Neural cell (in vitro differentiated cells): ENCODE data around the gene PLXDC2. TPM values are rescaled to one million over a fixed set of nuclear protein-coding genes. Genes with fewer than 3 reads are reported as not detected.

Experiments
- H2AFZ ChIP-seq: fragments of 200-600, 300-800 bp; sonication (generic), shearing (Covaris generic); 2 replicates; pipeline ENCODE4 v1.6.0; 2014; ENCODE audit warnings: low read depth, mild to moderate bottlenecking, antibody characterized with exemption, low read length, moderate library complexity
- H3F3A ChIP-seq: fragments of 200-600 bp; shearing (Covaris generic); 2 replicates; pipeline ENCODE4 v1.6.1; 2016; ENCODE audit warnings: mild to moderate bottlenecking, moderate library complexity, mixed read lengths, antibody characterized with exemption, low read length; ENCODE audit not compliant: insufficient read depth, poor library complexity, severe bottlenecking
- H3K27ac ChIP-seq: fragments of 200-600, 300-800 bp; sonication (generic), shearing (Covaris generic); 2 replicates; pipeline ENCODE4 v1.5.1; 2014; ENCODE audit warnings: mild to moderate bottlenecking, low read length, moderate library complexity
- H3K27me3 ChIP-seq: fragments of 300-800, 200-600 bp; sonication (generic), shearing (Covaris generic); 2 replicates; pipeline ENCODE4 v1.6.0; 2014; ENCODE audit warnings: mild to moderate bottlenecking, low read depth, low read length, moderate library complexity; ENCODE audit not compliant: insufficient read depth
- H3K36me3 ChIP-seq: fragments of 300-800, 200-600 bp; sonication (generic), shearing (Covaris generic); 2 replicates; pipeline ENCODE4 v1.5.1; 2014; ENCODE audit warnings: mild to moderate bottlenecking, antibody characterized with exemption, low read length, moderate library complexity; ENCODE audit not compliant: insufficient read depth
- H3K4me2 ChIP-seq: fragments of 300-800, 200-600 bp; sonication (generic), shearing (Covaris generic); 2 replicates; pipeline ENCODE4 v1.6.0; 2014; ENCODE audit warnings: mild to moderate bottlenecking, low read length
- H3K4me3 ChIP-seq: fragments of 300-800, 200-600 bp; sonication (generic), shearing (Covaris generic); 2 replicates; pipeline ENCODE4 v1.5.1; 2014; ENCODE audit warnings: mild to moderate bottlenecking, low read length, moderate library complexity
- H3K79me2 ChIP-seq: fragments of 200-600 bp; shearing (Covaris generic); replicated peaks from 2 replicates; pipeline ENCODE4 v1.6.0; 2014; ENCODE audit warnings: mild to moderate bottlenecking, low read length, moderate library complexity; ENCODE audit not compliant: insufficient read depth
- H3K9ac ChIP-seq: fragments of 300-800, 200-600 bp; sonication (generic), shearing (Covaris generic); 2 replicates; pipeline ENCODE4 v1.6.1; 2016; ENCODE audit warnings: mild to moderate bottlenecking, low read length, mixed read lengths
- H3K9me2 ChIP-seq: fragments of 200-600 bp; shearing (Covaris generic); 2 replicates; pipeline ENCODE4 v1.6.1; 2016; ENCODE audit warnings: mild to moderate bottlenecking, low read length, mixed read lengths; ENCODE audit not compliant: insufficient read depth
- H3K9me3 ChIP-seq: fragments of 200-600, 300-800 bp; sonication (generic), shearing (Covaris generic); 2 replicates; pipeline ENCODE4 v1.6.1; 2016; ENCODE audit warnings: mild to moderate bottlenecking, mixed run types, low read length, moderate library complexity, mixed read lengths
- H4K20me1 ChIP-seq: fragments of 200-600 bp; shearing (Covaris generic); 2 replicates; pipeline ENCODE4 v1.6.1; 2016; ENCODE audit warnings: mild to moderate bottlenecking, mixed run types; ENCODE audit not compliant: insufficient read depth
- CTCF ChIP-seq: fragments of 450-650 bp; IDR thresholded peaks from 2 replicates; pipeline ENCODE4 v1.5.1; 2014; ENCODE audit warnings: antibody characterized with exemption, mild to moderate bottlenecking, moderate library complexity; ENCODE audit not compliant: poor library complexity, severe bottlenecking
- EP300 ChIP-seq: fragments of 450-650 bp; conservative IDR thresholded peaks from 2 replicates; pipeline ENCODE4 v1.6.1; 2014; ENCODE audit warnings: antibody characterized with exemption, mild to moderate bottlenecking, moderate library complexity; ENCODE audit not compliant: poor library complexity, severe bottlenecking
- EZH2 ChIP-seq: fragments of 200-600, 300-800 bp; shearing (Covaris generic), sonication (generic); IDR thresholded peaks from 2 replicates; pipeline ENCODE4 v1.6.1; 2014; ENCODE audit warnings: antibody characterized with exemption, low read length, borderline replicate concordance, mild to moderate bottlenecking; ENCODE audit not compliant: insufficient read depth, poor library complexity, severe bottlenecking
- MXI1 ChIP-seq: fragments of 450-650 bp; conservative IDR thresholded peaks from 2 replicates; pipeline ENCODE4 v1.6.1; 2014; ENCODE audit warnings: antibody characterized with exemption, mild to moderate bottlenecking; ENCODE audit not compliant: poor library complexity, severe bottlenecking
- POLR2AphosphoS5 ChIP-seq: IDR thresholded peaks from 2 replicates; pipeline ENCODE4 v1.6.1; 2012
- RAD21 ChIP-seq: fragments of 450-650 bp; conservative IDR thresholded peaks from 2 replicates; pipeline ENCODE4 v1.6.1; 2014; ENCODE audit warnings: antibody characterized with exemption, mild to moderate bottlenecking, moderate library complexity
- REST ChIP-seq: IDR thresholded peaks from 2 replicates; pipeline ENCODE4 v1.6.1; 2012; ENCODE audit warnings: borderline replicate concordance
- SMC3 ChIP-seq: fragments of 450-650 bp; conservative IDR thresholded peaks from 2 replicates; pipeline ENCODE4 v1.6.1; 2014; ENCODE audit warnings: antibody characterized with exemption, mild to moderate bottlenecking, moderate library complexity; ENCODE audit not compliant: poor library complexity
- TAF1 ChIP-seq: IDR thresholded peaks from 2 replicates; pipeline ENCODE4 v1.6.1; 2012; ENCODE audit warnings: low read depth
- polyA plus RNA-seq: library from polyadenylated mRNA; depleted of rRNA; stranded (reverse); fragments of >200 nt; gene quantifications from 2 replicates; pipeline ENCODE4 v1.2.3, GENCODE V29; 2014

Gene PLXDC2
- polyA plus RNA-seq, 1 donor from 2014 or later = 2.3 TPM

GRCh38 chr10:20228729-20229128, 412.5 kb downstream of the PLXDC2 start:
- H3F3A ChIP-seq = no peaks in the 10 kb centered on the region
- no peak overlapping the region for H3K4me3 ChIP-seq
- no peaks in the 10 kb centered on the region for H3K9me2 ChIP-seq
- H3K36me3 ChIP-seq = no peaks in the 10 kb centered on the region
- no peaks in the 10 kb centered on the region for H3K9me3 ChIP-seq
- H3K27ac ChIP-seq = no peak overlapping the region
- H3K27me3 ChIP-seq = no peaks in the 10 kb centered on the region
- H3K79me2 ChIP-seq = no peaks in the 10 kb centered on the region
- no peak overlapping the region for H3K4me2 ChIP-seq
- TF ChIP-seq MXI1 (no peak), CTCF (no peak), RAD21 (no peak), EP300 (no peak), SMC3 (no peak), TAF1 (no peak), REST (no peak), POLR2AphosphoS5 (no peak)
- H4K20me1 ChIP-seq = no peaks in the 10 kb centered on the region
- no peak overlapping the region for H3K9ac ChIP-seq
- H2AFZ ChIP-seq = no peak overlapping the region

- H3K9me3 ChIP-seq = no peaks in the 10 kb centered on the region
- H4K20me1 ChIP-seq = no peaks in the 10 kb centered on the region
- no peaks in the 10 kb centered on the region for H3K79me2 ChIP-seq
- TF ChIP-seq TAF1 (no peak), CTCF (no peak), REST (no peak), RAD21 (no peak), POLR2AphosphoS5 (no peak), MXI1 (no peak), SMC3 (no peak), EP300 (no peak), EZH2 (no peak)
- H3K27me3 ChIP-seq = no peaks in the 10 kb centered on the region
- no peak overlapping the region for H3K9ac ChIP-seq
- H3K27ac ChIP-seq = no peak overlapping the region
- no peaks in the 10 kb centered on the region for H3F3A ChIP-seq
- H2AFZ ChIP-seq = no peak overlapping the region
- H3K36me3 ChIP-seq = no peaks in the 10 kb centered on the region
- H3K4me2 ChIP-seq = no peak overlapping the region
- H3K9me2 ChIP-seq = no peaks in the 10 kb centered on the region
- H3K4me3 ChIP-seq = no peak overlapping the region
Observed at GRCh38 chr10:20232079-20232705, 416.0 kb downstream of the PLXDC2 start.
